Fibroblast of skin of scalp (primary cell): ENCODE data around the gene CAB39L.

Source experiments
- DNase-seq: peaks from one replicate; pipeline ENCODE4 v3.0.0-alpha.2; 2013

CAB39L gene

DNA sequence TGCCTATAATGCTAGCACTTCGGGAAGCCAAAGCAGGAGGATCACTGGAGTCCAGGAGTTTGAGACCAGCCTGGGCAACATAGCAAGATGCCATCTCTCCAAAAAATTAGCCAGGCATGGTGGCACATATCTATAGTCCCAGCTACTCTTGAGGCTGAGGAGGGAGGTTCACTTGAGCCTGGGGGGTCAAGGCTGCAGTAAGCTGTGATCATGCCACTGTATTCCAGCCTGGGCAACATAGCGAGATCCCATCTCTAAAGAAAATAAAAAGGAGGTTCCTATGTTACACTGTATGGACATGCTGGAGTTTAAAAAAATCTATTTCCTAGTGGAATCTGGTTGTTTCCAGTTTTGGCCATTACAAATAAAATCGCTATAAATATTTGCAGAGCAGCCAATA is 2.6 kb downstream of the CAB39L start:
- DNase-seq: no peak

DNA sequence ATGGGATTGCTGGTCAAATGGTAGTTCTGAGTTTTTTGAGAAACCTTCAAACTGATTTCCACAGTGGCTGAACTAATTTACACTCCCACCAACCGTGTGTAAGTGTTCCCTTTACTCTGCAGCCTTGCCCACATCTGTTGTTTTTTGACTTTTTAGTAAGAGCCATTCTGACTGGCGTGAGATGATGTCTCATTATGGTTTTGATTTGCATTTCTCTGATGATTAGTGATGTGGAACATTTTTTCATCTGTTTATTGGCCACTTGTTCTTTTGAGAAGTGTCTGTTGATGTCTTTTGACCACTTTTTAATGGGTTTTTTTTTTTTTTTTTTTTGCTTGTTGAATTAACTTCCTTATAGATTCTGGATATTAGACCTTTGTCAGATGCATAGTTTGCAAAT is 4.3 kb downstream of the CAB39L start:
- DNase-seq: no peak

GRCh38 chr13:49437705-49438104 is 6.2 kb downstream of the CAB39L start:
- DNase-seq: no peak

DNA sequence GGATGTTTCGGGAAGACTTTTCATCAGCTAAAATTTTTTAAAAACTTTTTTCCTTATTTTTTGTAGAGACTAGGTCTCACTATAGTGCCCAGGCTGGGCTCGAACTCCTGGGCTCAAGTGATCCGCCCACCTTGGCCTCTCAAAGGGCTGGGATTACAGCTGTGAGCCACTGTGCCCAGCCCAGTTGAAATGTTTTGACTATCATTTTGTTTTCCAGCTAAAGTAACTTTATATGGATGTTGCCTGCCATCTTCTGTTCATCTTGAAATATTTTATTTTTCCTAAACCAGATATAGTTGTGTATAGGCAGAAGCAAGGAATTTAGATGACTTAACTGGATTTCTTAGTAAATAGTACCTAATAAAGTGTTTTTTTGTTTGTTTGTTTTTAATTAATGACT is 7.0 kb downstream of the CAB39L start:
- DNase-seq: peak; percentile 64

GRCh38 chr13:49435992-49436391 is 7.9 kb downstream of the CAB39L start:
- peak; percentile 22 for DNase-seq

DNA sequence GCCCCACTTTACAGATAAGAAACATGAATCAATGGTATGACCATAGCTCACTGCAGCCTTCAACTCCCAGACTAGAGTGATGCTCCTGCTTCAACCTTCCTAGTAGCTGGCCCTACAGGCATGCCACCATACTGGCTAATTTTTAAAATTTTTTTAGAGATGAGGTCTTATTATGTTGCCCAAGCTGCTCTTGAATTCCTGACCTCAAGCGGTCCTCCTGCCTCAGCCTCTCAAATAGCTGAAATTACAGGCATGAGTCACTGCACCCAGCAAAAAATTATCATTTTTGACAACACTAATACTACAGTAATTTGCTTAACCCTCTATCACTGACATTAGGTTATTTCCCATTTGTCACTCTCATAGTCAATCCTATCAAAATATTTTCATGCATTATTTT is 14.7 kb downstream of the CAB39L start:
- no peak for DNase-seq

DNA sequence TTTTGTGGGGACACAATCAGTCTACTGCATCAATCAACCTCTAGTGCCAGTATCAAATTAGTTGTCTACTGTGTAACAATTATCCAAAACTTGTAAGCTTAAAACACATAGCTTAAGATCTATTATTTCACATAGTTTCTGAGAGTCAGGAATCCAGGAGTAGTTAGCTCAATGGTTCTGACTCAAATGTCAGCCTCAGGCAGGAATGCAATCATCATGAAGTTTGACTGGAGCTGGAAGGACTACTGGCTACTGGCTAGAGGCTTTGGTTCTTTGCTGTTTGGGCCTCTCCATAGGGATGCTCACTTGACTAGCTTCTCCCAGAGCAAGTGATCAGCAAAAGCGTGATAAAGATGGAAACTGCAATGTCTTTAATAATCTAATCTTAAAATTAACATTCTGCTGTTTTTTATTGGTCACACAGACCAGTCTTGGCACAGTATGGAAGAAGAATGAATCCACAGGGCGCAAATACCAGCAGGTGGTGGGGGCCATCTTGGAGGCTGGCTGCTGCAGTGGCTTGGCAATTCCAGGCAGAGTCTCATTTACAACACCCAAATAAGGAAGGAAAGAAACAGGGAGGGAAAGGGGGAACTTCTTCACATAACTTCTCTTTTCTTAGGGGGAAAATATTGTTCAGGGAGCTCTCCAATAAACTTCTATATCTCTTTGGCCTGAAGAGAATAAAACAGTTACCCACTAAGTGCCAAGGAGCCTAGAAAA is 15.7 kb downstream of the CAB39L start:
- DNase-seq: no peak

GRCh38 chr13:49424011-49424560 is 19.8 kb downstream of the CAB39L start:
- DNase-seq: no peak

DNA sequence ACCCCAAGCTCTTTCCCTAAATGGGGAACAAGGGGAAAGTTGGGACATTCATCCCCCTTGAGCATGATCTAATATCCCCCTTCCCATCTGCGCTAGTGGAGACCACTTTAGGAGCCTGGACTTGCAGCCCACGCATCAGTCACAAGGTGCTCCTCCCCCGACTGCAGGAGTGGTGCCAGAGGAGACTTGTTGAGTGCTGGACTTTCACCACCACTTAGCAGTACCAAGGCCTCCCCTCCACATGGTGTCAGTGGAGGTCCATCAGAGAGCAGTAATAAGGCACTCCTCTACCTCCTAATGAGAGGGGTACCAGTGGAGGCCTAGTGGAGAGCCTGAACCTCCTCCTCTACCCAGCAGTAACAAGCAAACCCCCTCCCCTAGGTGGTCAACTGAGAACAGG is 22.5 kb downstream of the CAB39L start:
- DNase-seq: no peak

DNA sequence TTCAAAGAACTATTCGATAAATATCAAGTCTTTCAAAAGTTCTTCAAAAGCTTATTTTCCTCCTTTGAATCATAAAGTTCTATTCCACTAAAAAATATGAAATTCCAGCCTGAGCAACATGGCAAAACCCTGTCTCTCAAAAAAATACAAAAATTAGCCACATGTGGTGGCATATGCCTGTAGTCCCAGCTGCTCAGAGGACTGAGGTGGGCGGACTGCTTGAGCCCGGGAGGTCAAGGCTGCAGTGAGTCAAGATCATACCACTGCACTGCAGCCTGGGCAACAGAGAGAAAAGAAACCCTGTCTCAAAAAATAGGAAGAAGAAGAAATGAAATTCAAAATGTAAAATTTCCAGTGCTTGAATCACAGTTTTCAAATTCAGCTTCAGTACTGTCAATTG is 24.6 kb downstream of the CAB39L start:
- no peak for DNase-seq

DNA sequence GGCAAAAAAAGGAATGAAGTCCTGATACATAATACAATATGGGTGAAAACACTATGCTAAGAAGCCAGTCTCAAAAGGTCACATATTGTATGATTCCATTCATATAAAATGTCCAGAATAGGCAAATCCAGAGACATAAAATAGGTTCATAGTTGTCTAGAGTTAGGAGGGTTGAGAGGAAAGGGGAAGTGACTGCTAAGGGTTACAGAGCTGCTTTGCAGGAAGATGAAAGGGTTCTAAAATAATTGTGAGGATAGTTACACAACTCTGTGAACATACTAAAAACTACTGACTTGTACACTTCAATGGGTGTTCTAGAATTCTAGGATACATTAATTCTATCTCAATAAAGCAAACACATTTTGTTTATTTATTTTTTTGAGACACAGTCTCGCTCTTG is 25.7 kb downstream of the CAB39L start:
- no peak for DNase-seq

DNA sequence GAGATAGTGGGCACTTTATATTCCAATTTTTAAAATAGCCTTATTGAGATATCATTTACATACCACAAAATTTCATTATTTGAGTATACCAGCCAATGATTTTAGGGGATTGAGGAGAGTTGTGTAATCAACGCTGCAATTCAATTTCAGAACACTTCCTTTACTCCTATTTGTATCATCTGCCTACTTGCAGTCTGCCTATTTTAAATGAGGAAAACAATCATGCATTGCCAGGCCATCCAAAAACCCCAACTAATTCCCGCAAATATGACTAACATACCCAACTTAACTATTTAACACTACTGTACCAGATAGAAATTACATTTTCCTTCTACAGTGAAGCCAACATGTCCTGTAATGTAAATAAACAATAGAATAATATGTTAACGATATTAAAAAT is 26.7 kb downstream of the CAB39L start:
- DNase-seq: no peak

GRCh38 chr13:49412749-49413148 is 31.1 kb downstream of the CAB39L start:
- DNase-seq: no peak

GRCh38 chr13:49411353-49411752 is 32.5 kb downstream of the CAB39L start:
- no peak for DNase-seq

DNA sequence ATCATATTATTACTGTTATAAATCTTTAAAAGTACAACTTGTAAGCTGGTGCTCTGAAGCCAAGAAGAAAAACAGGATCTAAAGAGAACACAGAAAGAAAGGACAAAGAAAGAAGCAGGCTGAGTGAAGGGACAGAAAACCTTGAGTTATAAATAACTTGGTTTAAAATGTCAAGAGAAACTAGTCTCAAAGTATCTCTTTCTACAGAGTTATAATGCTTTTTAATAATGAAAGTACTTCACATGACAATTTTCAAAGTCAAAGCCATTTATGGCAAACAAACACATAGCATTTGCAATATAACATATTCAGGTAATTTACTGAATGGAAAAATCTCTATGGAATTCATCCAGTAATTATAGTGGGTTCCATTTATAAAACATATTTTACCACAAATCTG is 33.4 kb downstream of the CAB39L start:
- DNase-seq: no peak

DNA sequence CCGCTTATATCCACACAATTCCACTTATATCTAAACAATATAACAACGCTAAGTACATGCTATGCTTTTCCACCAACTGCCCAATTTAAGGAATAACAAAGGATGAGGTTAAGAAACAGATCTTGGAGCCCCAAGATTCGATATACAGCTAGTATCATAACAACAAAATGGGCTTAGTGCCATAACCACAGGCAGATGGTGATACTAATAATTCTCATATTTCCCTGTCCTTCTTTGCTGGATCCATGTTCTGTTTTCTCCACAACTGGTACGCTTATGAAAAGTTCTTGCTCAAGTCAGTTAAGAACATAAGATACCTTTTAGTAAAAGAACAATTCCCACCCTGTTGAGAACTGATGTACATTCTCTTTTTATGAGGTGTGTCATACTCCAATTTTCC is 33.9 kb downstream of the CAB39L start:
- no peak for DNase-seq

GRCh38 chr13:49409008-49409407 is 34.9 kb downstream of the CAB39L start:
- DNase-seq: no peak

GRCh38 chr13:49407936-49408335 is 35.9 kb downstream of the CAB39L start:
- no peak for DNase-seq

DNA sequence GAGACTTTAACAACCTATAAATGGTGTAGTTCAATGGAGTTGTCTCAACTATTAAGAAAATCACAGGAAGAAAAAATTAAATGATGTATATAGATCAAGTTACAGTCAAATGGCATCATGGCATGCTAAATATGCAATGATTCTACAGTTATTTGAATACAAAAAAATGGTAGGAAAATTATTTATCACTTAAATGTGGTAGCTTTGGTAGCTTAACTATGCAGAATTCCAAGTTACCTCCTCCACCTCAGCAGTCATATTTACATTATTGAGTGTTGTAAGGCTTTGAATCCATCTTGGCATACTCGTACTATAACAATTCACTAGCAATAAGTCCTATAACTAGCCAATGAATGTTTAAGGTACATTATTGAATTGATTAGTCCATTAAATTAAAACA is 36.8 kb downstream of the CAB39L start:
- peak; percentile 31 for DNase-seq

DNA sequence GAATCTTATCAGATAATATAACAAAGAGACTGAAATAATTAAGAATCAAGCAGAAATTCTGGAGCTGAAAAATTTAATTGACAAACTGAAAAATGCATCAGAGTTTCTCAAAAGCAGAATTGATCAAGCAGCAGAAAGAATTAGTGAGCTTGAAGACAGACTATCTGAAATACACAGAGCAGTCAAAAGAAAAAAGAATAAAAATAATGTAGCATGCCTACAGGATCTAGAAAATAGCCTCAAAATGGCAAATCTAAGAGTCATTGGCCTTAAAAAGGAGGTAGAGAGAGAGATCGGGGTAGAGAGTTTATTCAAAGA is 39.2 kb downstream of the CAB39L start:
- no peak for DNase-seq

DNA sequence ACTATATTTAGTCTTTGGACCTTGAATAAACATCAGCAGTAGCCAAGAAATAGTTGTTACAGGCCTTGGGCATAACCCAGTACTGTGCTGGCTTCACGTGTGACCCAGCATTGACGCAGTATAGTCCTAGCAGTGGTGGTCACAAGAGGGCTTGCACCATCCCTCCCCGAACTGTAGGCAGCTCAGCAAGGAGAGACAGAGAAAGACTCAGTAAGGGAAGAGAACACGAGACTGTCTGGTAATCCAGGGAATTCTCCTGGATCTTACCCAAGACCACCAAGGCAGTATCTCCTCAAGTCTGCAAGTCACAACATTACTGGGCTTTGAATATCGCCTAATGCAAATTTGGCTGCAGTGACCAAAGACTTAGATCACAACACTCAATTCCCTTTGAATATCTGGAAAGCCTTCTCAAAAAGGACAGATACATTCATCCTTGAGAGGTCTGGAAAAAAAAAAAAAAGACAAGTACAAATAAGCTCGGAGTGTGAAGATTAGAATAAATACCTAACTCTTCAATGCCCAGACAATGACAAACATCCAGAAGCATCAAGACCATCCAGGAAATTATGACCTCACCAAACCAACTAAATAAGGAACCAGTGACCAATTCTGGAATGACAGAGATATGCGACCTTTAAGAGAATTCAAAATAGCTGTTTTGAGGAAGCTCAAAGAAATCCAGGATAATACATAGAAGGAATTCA is 39.7 kb downstream of the CAB39L start:
- peak; percentile 15 for DNase-seq

GRCh38 chr13:49400755-49401659 is 42.9 kb downstream of the CAB39L start:
- peak; percentile 25 for DNase-seq

- DNase-seq: no peak
Observed at GRCh38 chr13:49399801-49400472, 43.9 kb downstream of the CAB39L start.
